ENCODE measurements around the gene PKNOX2. TPM values are rescaled to one million over a fixed set of nuclear protein-coding genes. Genes with fewer than 3 reads are reported as not detected.

Gene PKNOX2
- total RNA-seq, 1 donor from 2014 or later, result 12.1 TPM

- TF ChIP-seq, protein P1, sequence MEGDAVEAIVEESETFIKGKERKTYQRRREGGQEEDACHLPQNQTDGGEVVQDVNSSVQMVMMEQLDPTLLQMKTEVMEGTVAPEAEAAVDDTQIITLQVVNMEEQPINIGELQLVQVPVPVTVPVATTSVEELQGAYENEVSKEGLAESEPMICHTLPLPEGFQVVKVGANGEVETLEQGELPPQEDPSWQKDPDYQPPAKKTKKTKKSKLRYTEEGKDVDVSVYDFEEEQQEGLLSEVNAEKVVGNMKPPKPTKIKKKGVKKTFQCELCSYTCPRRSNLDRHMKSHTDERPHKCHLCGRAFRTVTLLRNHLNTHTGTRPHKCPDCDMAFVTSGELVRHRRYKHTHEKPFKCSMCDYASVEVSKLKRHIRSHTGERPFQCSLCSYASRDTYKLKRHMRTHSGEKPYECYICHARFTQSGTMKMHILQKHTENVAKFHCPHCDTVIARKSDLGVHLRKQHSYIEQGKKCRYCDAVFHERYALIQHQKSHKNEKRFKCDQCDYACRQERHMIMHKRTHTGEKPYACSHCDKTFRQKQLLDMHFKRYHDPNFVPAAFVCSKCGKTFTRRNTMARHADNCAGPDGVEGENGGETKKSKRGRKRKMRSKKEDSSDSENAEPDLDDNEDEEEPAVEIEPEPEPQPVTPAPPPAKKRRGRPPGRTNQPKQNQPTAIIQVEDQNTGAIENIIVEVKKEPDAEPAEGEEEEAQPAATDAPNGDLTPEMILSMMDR (IDR thresholded peaks at IDR 0.05), result no peak
- no peak overlapping the region for H3K4me3 ChIP-seq
- H3K27me3 ChIP-seq, result no peaks in the 10 kb centered on the region
- H3K4me1 ChIP-seq, result peaks cover 0 to 3% of the 10 kb centered on the region in 2 donors
- no peaks in the 10 kb centered on the region for H3K36me3 ChIP-seq
- no peak overlapping the region for H3K27ac ChIP-seq
- H3K9me3 ChIP-seq, result no peaks in the 10 kb centered on the region
- intact Hi-C loops (cut with DNase I), result no loop called here
- DNase-seq (ENCODE audit: low spot score in 2 of 2), result no peak
Measured at GRCh38 chr11:125268611-125269010, 104.1 kb downstream of the PKNOX2 start.

GRCh38 chr11:125270106-125270505 lies 105.6 kb downstream of the PKNOX2 start:
- Histone ChIP-seq H3K36me3 (no peaks in the 10 kb centered on the region), H3K9me3 (no peaks in the 10 kb centered on the region), H3K4me3 (no peak overlapping the region), H3K4me1 (peaks cover 2 to 4% of the 10 kb centered on the region in 2 donors), H3K27ac (no peak overlapping the region), H3K27me3 (no peaks in the 10 kb centered on the region)
- intact Hi-C loops (cut with DNase I), result no loop called here
- TF ChIP-seq, protein P1 (IDR thresholded peaks at IDR 0.05), result no peak
- DNase-seq (ENCODE audit: low spot score in 2 of 2), result no peak

DNA sequence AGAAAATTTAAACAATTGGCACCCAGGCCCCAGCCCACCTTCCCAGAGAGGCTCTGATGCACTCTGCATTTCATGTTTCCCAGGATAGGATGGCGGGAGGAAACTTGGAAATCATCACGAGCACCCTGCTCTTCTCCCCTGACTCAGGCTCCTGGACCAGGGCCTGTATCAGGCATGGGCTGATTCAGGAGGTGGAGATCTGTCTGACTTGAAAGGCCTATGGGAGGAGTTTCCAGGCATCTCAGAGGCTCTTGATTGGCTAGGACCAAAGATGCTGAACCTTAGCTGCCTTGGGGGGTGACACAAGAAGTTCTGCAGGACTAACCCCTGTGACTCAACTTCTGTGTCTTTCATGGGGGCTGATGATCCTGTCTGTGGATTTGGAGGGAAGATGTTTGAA lies 106.2 kb downstream of the PKNOX2 start:
- intact Hi-C loops (cut with DNase I), result no loop called here
- TF ChIP-seq, protein P1 (IDR thresholded peaks at IDR 0.05), result no peak
- H3K36me3 ChIP-seq, result no peaks in the 10 kb centered on the region

DNA sequence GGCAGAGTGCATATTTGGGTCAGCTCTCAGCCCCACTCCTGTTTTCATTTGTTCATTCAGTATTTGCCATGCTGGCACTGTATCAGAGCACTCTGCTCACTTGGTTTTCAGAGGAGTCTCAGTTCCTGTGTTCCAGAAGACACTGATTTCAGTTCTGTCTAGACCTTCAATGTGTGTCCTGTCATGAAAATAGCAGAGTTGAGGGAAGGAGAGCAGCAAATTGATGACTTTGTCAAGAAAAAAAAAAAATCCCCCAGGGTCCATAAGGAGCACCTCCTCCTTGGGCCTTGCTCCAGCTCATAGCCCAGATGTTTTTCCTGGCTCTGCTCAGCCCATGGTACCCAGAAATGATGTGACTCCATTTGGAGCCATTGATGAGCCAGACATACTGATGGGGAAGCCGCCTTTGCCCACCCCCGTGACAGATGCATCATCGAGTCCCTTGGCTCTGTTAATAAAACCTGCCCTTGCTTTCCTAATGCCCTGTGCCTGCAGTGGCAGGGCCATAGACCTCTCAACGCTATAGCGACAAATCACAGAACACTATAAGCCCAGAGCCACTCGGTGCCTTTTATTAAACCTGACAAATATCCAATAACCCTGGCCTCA lies 107.0 kb downstream of the PKNOX2 start:
- intact Hi-C loops (cut with DNase I), result no loop called here
- TF ChIP-seq, protein P1 (IDR thresholded peaks at IDR 0.05), result no peak
- H3K36me3 ChIP-seq, result no peaks in the 10 kb centered on the region
- no peaks in the 10 kb centered on the region for H3K27me3 ChIP-seq
- no peaks in the 10 kb centered on the region for H3K9me3 ChIP-seq
- peaks cover 4 to 10% of the 10 kb centered on the region in 2 donors for H3K4me1 ChIP-seq
- peak overlapping the region in 1 of 2 donors; percentile 1 for H3K27ac ChIP-seq
- H3K4me3 ChIP-seq, result no peak overlapping the region
- DNase-seq (ENCODE audit: low spot score in 2 of 2), result no peak

More for the DNA sequence above, 106.2 kb downstream of the PKNOX2 start:
- Histone ChIP-seq H3K27ac (no peak overlapping the region), H3K9me3 (no peaks in the 10 kb centered on the region), H3K4me1 (peaks cover 4 to 6% of the 10 kb centered on the region in 2 donors), H3K4me3 (no peak overlapping the region), H3K27me3 (no peaks in the 10 kb centered on the region)
- no peak for DNase-seq (ENCODE audit: low spot score in 2 of 2)

DNA sequence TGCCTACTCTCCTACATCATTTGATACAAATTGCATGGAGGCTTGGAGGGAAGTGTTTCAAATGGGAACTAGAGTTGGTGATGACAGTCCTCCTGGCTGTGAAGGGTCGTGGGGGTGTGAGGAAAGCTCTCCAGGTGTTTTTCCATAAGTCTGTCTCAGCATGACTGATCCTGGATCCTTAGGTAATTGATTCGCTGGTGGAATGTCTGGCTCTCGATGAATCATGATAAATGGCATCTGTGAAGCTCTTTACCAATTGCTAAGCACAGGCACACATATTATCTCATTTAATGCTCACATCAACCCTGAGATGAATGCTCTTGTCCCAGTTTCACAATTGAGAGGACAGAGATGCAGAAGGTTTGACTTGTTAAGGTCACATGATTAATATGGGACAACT lies 107.5 kb downstream of the PKNOX2 start:
- no peaks in the 10 kb centered on the region for H3K27me3 ChIP-seq
- intact Hi-C loops (cut with DNase I), result no loop called here
- peaks cover 4 to 10% of the 10 kb centered on the region in 2 donors for H3K4me1 ChIP-seq
- no peak for DNase-seq (ENCODE audit: low spot score in 2 of 2)
- no peaks in the 10 kb centered on the region for H3K9me3 ChIP-seq
- H3K4me3 ChIP-seq, result no peak overlapping the region
- no peak overlapping the region for H3K27ac ChIP-seq
- TF ChIP-seq, protein P1 (IDR thresholded peaks at IDR 0.05), result no peak
- H3K36me3 ChIP-seq, result no peaks in the 10 kb centered on the region

GRCh38 chr11:125272821-125273220 lies 108.3 kb downstream of the PKNOX2 start:
- DNase-seq (ENCODE audit: low spot score in 2 of 2), result no peak
- Histone ChIP-seq H3K36me3 (no peaks in the 10 kb centered on the region), H3K4me1 (peaks cover 4 to 10% of the 10 kb centered on the region in 2 donors), H3K27me3 (no peaks in the 10 kb centered on the region), H3K4me3 (no peak overlapping the region), H3K9me3 (no peaks in the 10 kb centered on the region), H3K27ac (no peak overlapping the region)
- TF ChIP-seq, protein P1 (IDR thresholded peaks at IDR 0.05), result no peak
- intact Hi-C loops (cut with DNase I), result no loop called here

Measured in ascending aorta (tissue), 2 donors.